Thoracic aorta (tissue), 2 donors: ENCODE results near the gene COL5A3. TPM values are rescaled to one million over a fixed set of nuclear protein-coding genes. Genes with fewer than 3 reads are reported as not detected.
"Not testable (repeated sequence)": the region's sequence is repeated elsewhere in the genome, so short reads cannot be mapped to it uniquely, and the experiment has no call there.

Experiments used
- ATAC-seq: fragments of 150-250 bp; one replicate; pipeline ENCODE4 v1.8.0; 2017; ENCODE audit warnings: low read depth; ENCODE audit not compliant: insufficient number of reproducible peaks, low FRiP score
- DNase-seq: peaks from one replicate; pipeline ENCODE4 v3.0.0-alpha.2; 2020; ENCODE audit warnings: low spot score
- H3K27ac ChIP-seq, 2 donors: fragments of 200-600 bp; sonication (generic); 1 replicate in 1 of 2; 2 replicates in 1 of 2; pipeline ENCODE4 v1.5.1; 2016; ENCODE audit warnings: mild to moderate bottlenecking in 2 of 2, moderate library complexity in 2 of 2
- H3K27me3 ChIP-seq: fragments of 200-600 bp; sonication (generic); replicated peaks from 2 replicates; pipeline ENCODE4 v1.6.0; 2016; ENCODE audit warnings: mild to moderate bottlenecking; ENCODE audit not compliant: insufficient read depth
- H3K36me3 ChIP-seq: fragments of 200-600 bp; sonication (generic); one replicate; pipeline ENCODE4 v1.5.1; 2016
- H3K4me1 ChIP-seq, 2 donors: fragments of 200-600 bp; sonication (generic); 1 replicate in 1 of 2; 2 replicates in 1 of 2; pipeline versions ENCODE4 v1.5.1 to v1.6.0; 2016; ENCODE audit warnings: low read depth in 2 of 2, mild to moderate bottlenecking in 1 of 2; ENCODE audit not compliant: control insufficient read depth in 1 of 2
- H3K4me3 ChIP-seq: fragments of 200-600 bp; sonication (generic); 2 replicates; pipeline ENCODE4 v1.5.1; 2016; ENCODE audit warnings: mild to moderate bottlenecking
- H3K9me3 ChIP-seq: fragments of 200-600 bp; sonication (generic); 2 replicates; pipeline ENCODE4 v1.5.1; 2016
- CTCF ChIP-seq: fragments of 200-600 bp; sonication (generic); IDR thresholded peaks from one replicate; pipeline ENCODE4 v1.5.1; 2019; ENCODE audit warnings: antibody characterized with exemption
- total RNA-seq, 2 donors: library from RNA; depleted of rRNA; stranded (reverse); fragments of >200 nt; gene quantifications; one replicate each; pipeline versions ENCODE4 v1.1.0 to v1.2.3, GENCODE V29; 2016

COL5A3 gene
- total RNA-seq, 2 donors from 2014 or later: 11.1 to 14.3 TPM

- H3K27me3 ChIP-seq: no peaks in the 10 kb centered on the region
- H3K9me3 ChIP-seq: no peaks in the 10 kb centered on the region
- H3K4me1 ChIP-seq: peaks cover 7 to 23% of the 10 kb centered on the region in 2 donors
- H3K4me3 ChIP-seq: no peak overlapping the region
- ATAC-seq (no peak), DNase-seq (no peak)
- no peaks in the 10 kb centered on the region for H3K36me3 ChIP-seq
- no peak overlapping the region for H3K27ac ChIP-seq
- TF ChIP-seq CTCF: no peak
These were observed 62.9 kb downstream of the COL5A3 start for GRCh38 chr19:9947441-9947840.

- not testable (repeated sequence) for H3K27me3 ChIP-seq, H3K9me3 ChIP-seq, ATAC-seq, H3K27ac ChIP-seq, H3K36me3 ChIP-seq, DNase-seq, H3K4me3 ChIP-seq
- peaks cover 7 to 23% of the 10 kb centered on the region in 2 donors for H3K4me1 ChIP-seq
These were observed 63.7 kb downstream of the COL5A3 start for GRCh38 chr19:9946528-9947125.

- H3K36me3 ChIP-seq: no peaks in the 10 kb centered on the region
- peaks cover 7 to 23% of the 10 kb centered on the region in 2 donors for H3K4me1 ChIP-seq
- peak overlapping the region; percentile 52 for H3K4me3 ChIP-seq
- DNase-seq: peak; percentile 83
- H3K27ac ChIP-seq: peak overlapping the region; percentile 80 to 84
- no peaks in the 10 kb centered on the region for H3K27me3 ChIP-seq
- peak; percentile 94 for ATAC-seq
- TF ChIP-seq CTCF: no peak
- H3K9me3 ChIP-seq: peaks cover 8% of the 10 kb centered on the region
These were observed 64.9 kb downstream of the COL5A3 start for GRCh38 chr19:9945319-9945966.

GRCh38 chr19:9943744-9944143 is 66.6 kb downstream of the COL5A3 start:
- Histone ChIP-seq H3K27ac (no peak overlapping the region), H3K27me3 (no peaks in the 10 kb centered on the region), H3K4me1 (peaks cover 7 to 23% of the 10 kb centered on the region in 2 donors), H3K9me3 (peaks cover 8% of the 10 kb centered on the region), H3K36me3 (no peaks in the 10 kb centered on the region), H3K4me3 (no peak overlapping the region)
- ATAC-seq (no peak), DNase-seq (no peak)
- no peak for TF ChIP-seq CTCF

- peaks cover 8% of the 10 kb centered on the region for H3K9me3 ChIP-seq
- no peaks in the 10 kb centered on the region for H3K36me3 ChIP-seq
- peaks cover 7 to 22% of the 10 kb centered on the region in 2 donors for H3K4me1 ChIP-seq
- ATAC-seq (no peak), DNase-seq (no peak)
- no peaks in the 10 kb centered on the region for H3K27me3 ChIP-seq
- no peak for TF ChIP-seq CTCF
- H3K27ac ChIP-seq: no peak overlapping the region
- no peak overlapping the region for H3K4me3 ChIP-seq
These were observed 68.6 kb downstream of the COL5A3 start for GRCh38 chr19:9941671-9942070.
